Naive B cell (primary cell): ENCODE results near the gene HUS1B. TPM values are rescaled to one million over a fixed set of nuclear protein-coding genes. Genes with fewer than 3 reads are reported as not detected.
"Not testable (repeated sequence)": the region's sequence is repeated elsewhere in the genome, so short reads cannot be mapped to it uniquely, and the experiment has no call there.

ENCODE experiments used
- ATAC-seq, 2 donors: fragments of 150-1000 bp; cut with Tn5 transposase; 2 replicates each; pipeline ENCODE4 v1.10.0; 2021; ENCODE audit warnings: low read depth in 2 of 2, mild to moderate bottlenecking in 2 of 2, moderate library complexity in 2 of 2
- DNase-seq: peaks from one replicate; pipeline ENCODE4 v3.0.0; 2022
- H3K27ac Mint-ChIP-seq, 6 donors: one replicate each; pipeline ENCODE4 v1.8.0; 2020 to 2022; ENCODE audit warnings: mild to moderate bottlenecking in 6 of 6, mixed read lengths in 6 of 6, moderate library complexity in 5 of 6, inconsistent platforms in 2 of 6
- H3K27me3 Mint-ChIP-seq, 3 donors: one replicate each; pipeline ENCODE4 v1.8.0; 2021 to 2022; ENCODE audit warnings: mixed read lengths in 3 of 3, mild to moderate bottlenecking in 1 of 3
- H3K36me3 Mint-ChIP-seq, 2 donors: one replicate each; pipeline ENCODE4 v1.8.0; 2020 to 2022; ENCODE audit warnings: mixed read lengths in 2 of 2, inconsistent platforms in 1 of 2, mild to moderate bottlenecking in 1 of 2
- H3K4me1 Mint-ChIP-seq, 3 donors: one replicate each; pipeline ENCODE4 v1.8.0; 2020 to 2022; ENCODE audit warnings: mixed read lengths in 3 of 3, inconsistent platforms in 1 of 3, mild to moderate bottlenecking in 1 of 3, moderate library complexity in 1 of 3
- H3K4me3 Mint-ChIP-seq, 8 donors: one replicate each; pipeline ENCODE4 v1.8.0; 2020 to 2022; ENCODE audit warnings: mild to moderate bottlenecking in 8 of 8, mixed read lengths in 8 of 8, moderate library complexity in 8 of 8, inconsistent platforms in 2 of 8
- H3K9me3 Mint-ChIP-seq, 7 donors: one replicate each; pipeline ENCODE4 v1.8.0; 2020 to 2022; ENCODE audit warnings: mixed read lengths in 7 of 7, mild to moderate bottlenecking in 5 of 7, inconsistent platforms in 2 of 7, moderate library complexity in 1 of 7
- polyA plus RNA-seq, 6 donors: library from polyadenylated mRNA; unstranded; fragments of 300-500 nt; fragmentation: Illumina TruSeq; gene quantifications; one replicate each; pipeline ENCODE4 v1.2.3, GENCODE V29; 2021; ENCODE audit warnings: low read depth in 6 of 6

The HUS1B gene
- polyA plus RNA-seq: 1 to 10 TPM in 4 of 6 donors, not detected in 2; 1.7 to 2.2 (median 2.0) TPM

DNA sequence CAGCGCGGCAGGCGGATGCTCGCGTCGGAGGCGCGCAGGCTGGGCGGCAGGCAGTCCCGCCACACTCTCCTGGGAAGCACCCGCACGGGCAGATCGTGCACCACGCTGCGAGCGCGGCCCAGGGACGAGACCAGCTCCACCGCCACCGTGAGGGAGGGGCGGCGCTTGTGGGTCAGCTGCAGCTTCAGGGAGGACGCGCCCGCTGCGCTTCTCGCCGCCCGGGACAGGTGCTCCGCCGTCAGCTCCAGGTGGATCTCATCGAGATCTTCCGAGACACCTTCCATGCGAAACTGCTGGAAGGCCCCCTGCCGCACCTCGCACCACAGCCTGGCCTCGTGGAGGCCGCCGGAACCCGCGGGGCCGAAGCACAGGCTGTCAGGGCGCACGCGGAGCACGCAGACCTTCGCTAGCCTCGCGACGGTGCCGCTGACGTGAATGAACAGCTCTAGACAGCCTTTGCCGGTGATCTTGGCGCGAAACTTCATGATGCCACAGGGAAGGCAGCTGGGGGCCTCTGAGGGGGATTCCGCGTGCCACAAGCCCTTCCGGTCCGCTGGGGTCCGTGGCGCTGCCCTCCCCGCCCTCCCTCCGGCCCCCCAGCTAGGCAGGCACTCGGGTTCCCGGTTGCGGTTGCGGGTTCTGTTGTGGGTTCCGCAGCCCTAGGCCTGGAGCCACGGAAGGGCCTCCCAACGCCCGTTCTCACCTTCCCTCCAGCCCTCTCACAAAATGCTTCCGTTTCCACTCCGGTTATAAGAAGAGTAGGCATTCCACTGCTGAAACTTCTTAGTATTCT lies at the start of gene HUS1B:
Gene HUS1B, minus strand, starts transcription at position 641 of the 793 bp plus-strand sequence. Its CDS starts 156 bp downstream, at position 485.
- Mint-ChIP-seq H3K4me1 (peaks cover 16 to 45% (median 27%) of the 10 kb centered on the region in 3 donors), H3K9me3 (peaks cover 0 to 5% (median 4%) of the 10 kb centered on the region in 7 donors), H3K36me3 (peaks cover 21 to 28% of the 10 kb centered on the region in 2 donors), H3K4me3 (peak within 1 kb of the TSS in 1 of 8 donors; percentile 14), H3K27ac (peak within 1 kb of the TSS in 1 of 6 donors; percentile 81), H3K27me3 (no peaks in the 10 kb centered on the region)
- ATAC-seq (no peak), DNase-seq (no peak)

DNA sequence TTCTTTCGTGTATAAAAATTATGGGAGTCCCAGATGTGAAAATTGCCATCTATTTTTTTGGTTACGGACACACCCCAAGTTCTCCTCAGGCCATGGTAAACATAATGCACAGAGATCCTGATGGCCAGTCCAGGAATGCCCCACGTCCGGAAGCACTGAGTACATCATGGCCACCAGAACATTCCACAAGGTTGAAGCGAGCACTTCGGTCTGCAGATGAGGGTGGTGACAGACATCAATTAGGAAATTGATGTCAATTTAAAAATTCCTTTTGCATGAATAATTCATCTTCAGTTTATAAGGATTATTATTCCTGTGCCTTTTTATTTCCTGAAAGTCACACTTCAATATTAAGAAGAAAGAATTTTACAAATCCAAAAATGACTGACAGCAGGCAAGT lies 49.2 kb upstream of the HUS1B start:
- DNase-seq (no peak), ATAC-seq (no peak)
- Mint-ChIP-seq H3K27me3 (peaks cover 0 to 8% (median 5%) of the 10 kb centered on the region in 3 donors), H3K9me3 (peaks cover 0 to 3% (median 0%) of the 10 kb centered on the region in 7 donors), H3K36me3 (no peaks in the 10 kb centered on the region), H3K4me1 (peaks cover 9 to 15% (median 9%) of the 10 kb centered on the region in 3 donors), H3K4me3 (no peak overlapping the region), H3K27ac (no peak overlapping the region)

DNA sequence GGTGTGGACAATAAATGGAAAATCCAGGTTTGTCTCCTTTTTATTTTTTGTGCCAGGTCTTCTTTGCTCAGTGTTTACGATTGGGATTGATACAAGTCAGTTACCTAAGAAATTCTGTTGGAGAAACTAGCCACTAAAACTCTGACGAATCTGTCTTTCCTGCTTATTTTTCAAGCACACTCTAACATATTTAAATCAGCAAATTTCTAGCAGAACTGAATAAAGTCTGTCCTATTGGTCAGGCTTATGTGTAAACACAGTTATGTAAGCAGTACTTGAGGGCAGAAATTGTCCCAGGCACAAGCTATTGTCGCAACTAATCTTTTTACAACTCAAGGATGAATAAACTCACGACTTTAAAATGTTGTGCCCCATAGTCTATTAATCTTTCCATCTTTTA lies 48.1 kb upstream of the HUS1B start:
- Mint-ChIP-seq H3K9me3 (peaks cover 0 to 3% (median 0%) of the 10 kb centered on the region in 7 donors), H3K4me3 (no peak overlapping the region), H3K27ac (no peak overlapping the region), H3K4me1 (peaks cover 2 to 4% (median 3%) of the 10 kb centered on the region in 3 donors), H3K27me3 (peaks cover 0 to 8% (median 8%) of the 10 kb centered on the region in 3 donors), H3K36me3 (no peaks in the 10 kb centered on the region)
- no peak for DNase-seq
- ATAC-seq: no peak

DNA sequence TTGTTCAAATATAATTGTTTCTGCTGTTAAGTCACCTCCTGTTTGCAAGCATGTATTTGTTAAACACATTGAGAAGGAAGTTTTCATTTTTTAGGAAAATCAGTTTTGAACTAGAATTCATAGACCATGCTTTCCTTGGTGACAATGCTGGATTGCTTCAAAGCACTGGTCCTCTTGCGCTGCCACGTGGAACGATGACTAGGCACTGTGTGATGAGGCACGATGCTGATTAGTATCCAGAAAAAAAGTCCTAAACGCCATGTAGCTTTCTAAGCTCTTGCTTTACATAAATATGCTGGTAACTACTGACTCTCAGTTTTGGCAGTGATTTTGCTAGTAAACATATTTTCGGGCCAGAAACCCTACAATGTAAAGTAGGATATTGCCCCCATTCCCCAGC lies 47.1 kb upstream of the HUS1B start:
- no peak for ATAC-seq
- H3K9me3 Mint-ChIP-seq: peaks cover 0 to 3% (median 0%) of the 10 kb centered on the region in 7 donors
- no peak for DNase-seq
- no peaks in the 10 kb centered on the region for H3K36me3 Mint-ChIP-seq
- H3K4me1 Mint-ChIP-seq: no peaks in the 10 kb centered on the region
- no peak overlapping the region for H3K27ac Mint-ChIP-seq
- peaks cover 0 to 8% (median 8%) of the 10 kb centered on the region in 3 donors for H3K27me3 Mint-ChIP-seq
- H3K4me3 Mint-ChIP-seq: no peak overlapping the region

DNA sequence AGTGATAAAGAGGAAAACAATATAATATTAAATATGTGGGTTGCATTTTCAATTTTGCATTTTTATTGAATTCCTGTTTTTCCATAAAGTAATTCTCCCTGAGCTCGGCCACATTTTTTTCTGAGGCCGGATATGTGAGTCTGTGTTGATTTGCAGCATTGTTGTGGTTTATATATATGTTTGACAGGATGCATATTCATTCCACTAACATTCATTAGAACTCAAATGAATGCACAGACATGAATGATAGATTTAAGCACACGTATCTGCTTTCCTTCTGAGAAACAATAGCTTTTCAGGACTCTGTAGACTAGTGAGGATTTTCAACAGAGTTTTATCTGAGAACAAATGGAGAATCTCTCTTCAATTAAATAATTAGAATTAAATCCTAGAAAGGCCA lies 46.7 kb upstream of the HUS1B start:
- ATAC-seq (no peak), DNase-seq (no peak)
- no peak overlapping the region for H3K4me3 Mint-ChIP-seq
- no peak overlapping the region for H3K27ac Mint-ChIP-seq
- peaks cover 0 to 8% (median 8%) of the 10 kb centered on the region in 3 donors for H3K27me3 Mint-ChIP-seq
- no peaks in the 10 kb centered on the region for H3K36me3 Mint-ChIP-seq
- H3K4me1 Mint-ChIP-seq: no peaks in the 10 kb centered on the region
- H3K9me3 Mint-ChIP-seq: peaks cover 0 to 3% (median 0%) of the 10 kb centered on the region in 7 donors

DNA sequence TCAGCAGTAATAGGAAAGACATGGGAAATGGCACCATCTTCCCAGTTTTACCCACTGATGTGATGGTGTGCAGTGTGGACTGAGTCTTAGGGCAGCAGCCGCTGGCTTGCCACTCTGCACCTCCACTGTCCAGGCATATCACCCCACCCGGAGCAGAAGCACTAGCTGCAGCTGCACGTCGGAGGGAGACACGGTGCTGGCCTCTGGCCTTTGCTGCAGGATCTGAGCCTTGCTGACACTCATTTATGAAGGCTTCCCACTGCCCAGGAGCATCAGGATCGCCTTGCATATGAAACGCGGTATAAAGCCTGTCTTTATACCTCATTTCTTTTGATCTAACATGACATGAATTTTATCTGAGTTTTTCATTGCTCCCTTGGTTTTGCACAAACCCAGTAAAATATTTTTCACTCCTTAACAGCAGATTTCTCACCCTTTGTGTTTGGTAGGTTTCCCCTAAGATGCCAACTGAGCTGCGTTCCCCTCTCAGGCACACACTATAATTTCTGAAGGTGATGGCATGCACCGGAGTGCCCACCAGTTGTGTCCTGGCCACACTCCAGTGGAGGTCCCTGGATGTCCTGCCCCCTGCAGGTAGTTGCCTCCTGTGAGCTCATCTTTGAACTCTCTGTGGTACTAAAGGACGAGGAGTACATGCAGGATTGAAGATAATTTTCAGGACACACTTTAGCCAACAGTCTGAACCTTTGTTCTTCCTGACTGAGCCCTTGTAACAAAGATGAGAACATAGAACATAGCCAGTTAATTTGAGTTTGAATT lies 45.0 kb upstream of the HUS1B start:
- Mint-ChIP-seq H3K4me3 (no peak overlapping the region), H3K36me3 (no peaks in the 10 kb centered on the region), H3K9me3 (no peaks in the 10 kb centered on the region), H3K27ac (no peak overlapping the region), H3K4me1 (no peaks in the 10 kb centered on the region), H3K27me3 (peaks cover 0 to 8% (median 2%) of the 10 kb centered on the region in 3 donors)
- DNase-seq: no peak
- no peak for ATAC-seq

DNA sequence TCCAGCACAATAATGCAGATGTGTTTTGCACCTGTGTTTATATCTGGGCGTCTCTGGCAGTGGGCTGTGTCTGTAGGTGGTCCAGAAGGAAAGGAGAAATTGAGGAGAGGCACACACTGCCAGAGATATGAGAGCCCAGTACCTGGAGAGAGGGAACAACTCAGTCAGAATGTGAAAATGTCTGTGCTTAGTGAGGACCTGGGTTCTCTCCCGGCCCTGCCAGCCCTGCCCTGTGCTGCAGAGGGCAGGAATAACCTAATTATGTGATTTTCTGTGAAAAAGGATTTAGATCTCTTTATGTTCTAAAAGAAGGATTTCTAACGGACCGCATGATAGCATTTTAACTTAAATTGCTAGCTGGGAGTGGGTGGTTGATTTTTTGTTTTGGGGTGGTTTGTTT lies 44.3 kb upstream of the HUS1B start:
- Mint-ChIP-seq H3K27me3 (peaks cover 0 to 8% (median 0%) of the 10 kb centered on the region in 3 donors), H3K27ac (peak overlapping the region in 1 of 6 donors; percentile 64)

DNA sequence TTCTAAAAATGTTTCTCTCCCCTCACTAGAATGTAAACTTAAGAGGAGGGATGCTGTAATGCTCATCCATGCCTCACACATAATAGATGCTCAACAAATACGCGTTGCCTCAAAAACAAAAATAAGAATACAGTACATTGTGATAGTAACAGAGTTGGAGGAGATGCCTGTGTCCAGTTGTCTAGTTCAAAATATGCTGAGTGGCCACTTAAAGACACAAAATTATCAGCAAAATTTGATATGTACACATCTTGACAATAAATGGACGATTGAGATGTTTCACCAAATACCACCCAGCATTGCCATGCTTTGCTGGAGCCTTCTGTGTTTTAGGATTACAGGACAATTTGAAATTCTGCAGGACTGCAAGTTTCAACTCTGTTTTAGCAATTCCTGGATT lies 43.6 kb upstream of the HUS1B start:
- Mint-ChIP-seq H3K9me3 (no peaks in the 10 kb centered on the region), H3K4me3 (no peak overlapping the region), H3K27ac (no peak overlapping the region), H3K27me3 (peaks cover 0 to 8% (median 0%) of the 10 kb centered on the region in 3 donors), H3K4me1 (no peaks in the 10 kb centered on the region), H3K36me3 (no peaks in the 10 kb centered on the region)
- no peak for ATAC-seq
- DNase-seq: no peak

More for the DNA sequence above, 44.3 kb upstream of the HUS1B start:
- H3K36me3 Mint-ChIP-seq: no peaks in the 10 kb centered on the region
- no peaks in the 10 kb centered on the region for H3K9me3 Mint-ChIP-seq
- no peaks in the 10 kb centered on the region for H3K4me1 Mint-ChIP-seq
- ATAC-seq (no peak), DNase-seq (no peak)
- H3K4me3 Mint-ChIP-seq: no peak overlapping the region

DNA sequence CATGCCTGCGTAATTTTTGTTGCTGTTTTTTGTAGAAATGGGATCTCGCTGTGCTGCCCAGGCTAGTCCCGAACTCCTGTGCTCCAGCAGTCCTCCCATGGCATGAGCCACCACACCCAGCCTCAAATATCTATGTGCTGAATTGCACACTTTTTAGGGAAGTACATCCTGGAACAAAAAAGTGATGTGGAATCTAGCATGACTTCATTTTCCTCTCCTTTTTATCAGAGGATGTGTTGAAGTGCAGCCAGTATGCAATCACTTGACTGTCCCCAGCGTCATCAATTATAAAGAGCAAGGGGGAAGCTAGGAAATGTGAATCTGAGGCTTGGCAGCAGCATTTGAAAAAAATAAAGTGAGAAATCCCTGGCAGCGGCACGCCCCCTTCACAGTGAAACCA lies 42.4 kb upstream of the HUS1B start:
- Mint-ChIP-seq H3K4me1 (no peaks in the 10 kb centered on the region), H3K27me3 (peaks cover 0 to 8% (median 0%) of the 10 kb centered on the region in 3 donors), H3K9me3 (peaks cover 0 to 1% (median 0%) of the 10 kb centered on the region in 7 donors), H3K4me3 (no peak overlapping the region), H3K27ac (no peak overlapping the region), H3K36me3 (no peaks in the 10 kb centered on the region)
- ATAC-seq: no peak
- no peak for DNase-seq

DNA sequence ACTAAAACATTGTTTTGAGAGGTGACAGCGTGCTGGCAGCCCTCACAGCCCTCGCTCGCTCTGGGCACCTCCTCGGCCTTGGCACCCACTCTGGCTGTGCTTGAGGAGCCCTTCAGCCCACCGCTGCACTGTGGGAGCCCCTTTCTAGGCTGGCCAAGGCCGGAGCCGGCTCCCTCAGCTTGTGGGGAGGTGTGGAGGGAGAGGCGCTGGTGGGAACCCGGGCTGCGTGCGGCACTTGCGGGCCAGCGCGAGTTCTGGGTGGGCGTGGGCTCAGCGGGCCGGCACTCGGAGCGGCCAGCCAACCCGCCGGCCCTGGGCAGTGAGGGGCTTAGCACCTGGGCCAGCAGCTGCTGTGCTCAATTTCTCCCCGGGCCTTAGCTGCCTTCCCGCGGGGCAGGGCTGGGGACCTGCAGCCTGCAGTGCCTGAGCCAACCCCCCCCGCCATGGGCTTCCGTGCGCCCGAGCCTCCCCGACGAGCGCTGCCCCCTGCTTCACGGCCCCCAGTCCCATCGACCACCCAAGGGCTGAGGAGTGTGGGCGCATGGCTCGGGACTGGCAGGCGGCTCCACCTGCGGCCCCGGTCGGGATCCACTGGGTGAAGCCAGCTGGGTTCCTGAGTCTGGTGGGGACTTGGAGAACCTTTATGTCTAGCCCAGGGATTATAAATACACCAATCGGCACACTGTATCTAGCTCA lies 37.7 kb upstream of the HUS1B start:
- not testable (repeated sequence) for H3K27me3 Mint-ChIP-seq, DNase-seq, H3K36me3 Mint-ChIP-seq, ATAC-seq, H3K27ac Mint-ChIP-seq, H3K9me3 Mint-ChIP-seq
- H3K4me3 Mint-ChIP-seq: peak overlapping the region in 4 of 8 donors; percentile 83 to 94 (median 93)
- H3K4me1 Mint-ChIP-seq: peaks cover 19 to 26% (median 26%) of the 10 kb centered on the region in 3 donors

DNA sequence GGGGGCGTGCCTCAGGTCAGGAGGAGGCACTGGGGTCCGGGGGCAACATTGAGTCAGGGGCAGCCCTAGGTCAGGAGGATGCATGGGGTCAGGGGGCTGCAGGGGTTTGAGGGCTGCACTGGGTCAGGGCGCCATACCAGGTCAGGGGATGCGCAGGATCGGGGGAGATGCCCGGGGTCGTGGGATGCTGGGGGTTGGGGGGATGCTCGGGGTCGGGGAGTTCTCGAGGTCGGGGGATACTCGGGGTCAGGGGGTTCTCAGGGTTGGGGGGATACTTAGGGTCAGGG lies 36.8 kb upstream of the HUS1B start:
- no peak for ATAC-seq
- Mint-ChIP-seq H3K27ac (peak overlapping the region in 2 of 6 donors; percentile 38 to 66), H3K9me3 (peaks cover 0 to 1% (median 0%) of the 10 kb centered on the region in 7 donors), H3K36me3 (no peaks in the 10 kb centered on the region), H3K4me1 (peaks cover 19 to 32% (median 26%) of the 10 kb centered on the region in 3 donors), H3K27me3 (no peaks in the 10 kb centered on the region), H3K4me3 (peak overlapping the region; percentile 91 to 97 (median 94))
- no peak for DNase-seq

DNA sequence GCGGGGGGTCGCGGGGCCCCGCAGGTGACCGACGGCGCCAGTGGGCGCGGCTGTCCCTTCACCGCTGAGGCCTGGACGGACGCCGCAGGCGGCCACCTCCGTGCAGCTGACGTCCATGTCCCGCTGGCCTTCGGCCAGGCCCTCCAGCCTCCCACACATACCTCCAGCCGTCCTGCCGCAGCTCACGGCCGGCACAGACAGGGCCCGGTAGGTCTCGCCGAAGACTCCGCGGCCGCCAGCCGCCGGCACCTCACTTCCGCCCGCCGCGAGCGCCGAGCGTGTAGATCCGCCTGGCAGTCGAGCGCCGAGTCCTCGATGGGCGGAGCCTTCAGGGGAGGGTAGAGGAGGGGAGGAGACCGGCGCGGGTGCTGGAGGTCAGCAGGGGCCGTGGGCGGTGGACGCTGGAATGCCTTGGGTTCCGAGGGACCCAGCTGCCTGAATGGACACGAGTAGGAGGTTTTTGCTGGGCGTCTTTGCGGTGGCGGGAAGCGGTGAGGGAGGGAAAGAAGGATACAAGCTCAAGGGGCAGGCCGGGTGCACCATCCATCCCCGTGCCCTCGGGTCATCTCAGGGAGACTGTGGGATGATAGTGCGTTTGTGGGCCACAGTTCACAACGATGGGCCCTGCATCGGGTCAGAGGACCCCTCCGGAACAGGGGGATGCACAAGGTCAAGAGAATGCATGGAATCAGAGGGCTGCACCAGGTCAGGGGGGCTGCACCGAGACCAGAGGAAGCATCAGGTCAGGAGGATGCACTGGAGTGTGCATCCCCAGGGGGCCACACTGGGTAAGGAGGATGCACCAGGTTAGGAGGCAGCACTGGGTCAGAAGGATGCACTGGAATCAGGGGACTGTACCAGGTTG lies 36.2 kb upstream of the HUS1B start, which contains the start of gene EXOC2:
Gene EXOC2, minus strand, starts transcription at position 282 of the 865 bp plus-strand sequence. CDS start 55,321 bp downstream, outside the sequence.
- peak; percentile 82 for DNase-seq
- H3K4me3 Mint-ChIP-seq: peak within 1 kb of the TSS; percentile 91 to 98 (median 94)
- no peaks in the 10 kb centered on the region for H3K27me3 Mint-ChIP-seq
- H3K9me3 Mint-ChIP-seq: peaks cover 0 to 1% (median 0%) of the 10 kb centered on the region in 7 donors
- no peaks in the 10 kb centered on the region for H3K36me3 Mint-ChIP-seq
- H3K4me1 Mint-ChIP-seq: peaks cover 19 to 32% (median 26%) of the 10 kb centered on the region in 3 donors
- ATAC-seq: peak; percentile 80 to 84
- H3K27ac Mint-ChIP-seq: peak within 1 kb of the TSS; percentile 77 to 97 (median 92)
